GM21360 (cell line): ENCODE measurements around the gene TCTN1.
"Not testable (repeated sequence)": the region's sequence is repeated elsewhere in the genome, so short reads cannot be mapped to it uniquely, and the experiment has no call there.

Source experiments
- ATAC-seq: cut with Tn5 transposase; IDR thresholded peaks from one replicate; pipeline ENCODE4 v1.9.1; 2021; ENCODE audit warnings: mild to moderate bottlenecking, moderate library complexity; ENCODE audit not compliant: unreplicated experiment

Gene TCTN1

DNA sequence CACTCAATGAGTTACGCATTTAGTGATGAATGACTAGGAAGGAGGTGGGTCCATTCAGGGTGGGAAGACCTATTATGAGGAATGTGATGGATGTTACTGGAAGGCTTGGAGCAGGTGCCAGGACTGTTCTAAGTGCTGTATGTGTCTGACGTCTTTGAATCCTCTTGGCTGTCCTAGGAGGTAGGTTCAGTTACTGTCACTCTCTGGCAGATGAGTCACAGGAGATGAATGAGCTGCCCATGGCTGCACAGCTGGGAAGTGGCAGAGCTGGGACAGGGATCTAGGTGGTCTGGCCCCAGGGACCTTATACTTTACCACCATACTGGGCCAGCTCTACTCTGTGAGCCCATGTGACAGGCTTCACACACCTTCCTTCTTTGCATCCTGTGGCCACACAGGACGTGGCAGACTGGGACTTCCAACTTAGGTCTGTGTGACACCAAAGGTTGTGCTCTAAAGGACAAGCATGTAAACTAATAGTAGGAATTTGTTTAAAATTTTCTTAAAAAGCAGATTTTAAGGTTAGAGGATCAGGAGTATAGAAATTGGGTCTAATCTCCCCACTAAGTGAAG lies 24.0 kb downstream of the TCTN1 start:
- ATAC-seq: no peak

DNA sequence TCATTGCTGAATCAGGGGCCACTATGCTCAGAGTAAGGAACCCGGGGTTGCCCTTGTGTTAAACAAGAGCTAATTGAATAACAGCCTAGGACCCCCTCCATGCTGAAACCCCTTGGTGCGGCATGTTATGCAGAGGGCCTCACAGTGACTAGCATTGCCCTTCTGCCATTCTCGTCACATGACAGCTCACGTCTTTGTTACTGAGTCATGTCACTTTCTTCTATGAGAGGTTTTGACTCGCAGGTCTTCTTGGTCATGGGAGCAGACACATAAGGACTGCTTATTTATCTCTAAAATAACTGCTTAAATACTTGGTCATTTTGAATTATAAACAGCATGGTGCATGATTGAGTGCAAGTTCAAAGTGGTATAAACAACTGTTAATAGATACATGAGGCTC lies 24.9 kb downstream of the TCTN1 start:
- ATAC-seq: no peak

DNA sequence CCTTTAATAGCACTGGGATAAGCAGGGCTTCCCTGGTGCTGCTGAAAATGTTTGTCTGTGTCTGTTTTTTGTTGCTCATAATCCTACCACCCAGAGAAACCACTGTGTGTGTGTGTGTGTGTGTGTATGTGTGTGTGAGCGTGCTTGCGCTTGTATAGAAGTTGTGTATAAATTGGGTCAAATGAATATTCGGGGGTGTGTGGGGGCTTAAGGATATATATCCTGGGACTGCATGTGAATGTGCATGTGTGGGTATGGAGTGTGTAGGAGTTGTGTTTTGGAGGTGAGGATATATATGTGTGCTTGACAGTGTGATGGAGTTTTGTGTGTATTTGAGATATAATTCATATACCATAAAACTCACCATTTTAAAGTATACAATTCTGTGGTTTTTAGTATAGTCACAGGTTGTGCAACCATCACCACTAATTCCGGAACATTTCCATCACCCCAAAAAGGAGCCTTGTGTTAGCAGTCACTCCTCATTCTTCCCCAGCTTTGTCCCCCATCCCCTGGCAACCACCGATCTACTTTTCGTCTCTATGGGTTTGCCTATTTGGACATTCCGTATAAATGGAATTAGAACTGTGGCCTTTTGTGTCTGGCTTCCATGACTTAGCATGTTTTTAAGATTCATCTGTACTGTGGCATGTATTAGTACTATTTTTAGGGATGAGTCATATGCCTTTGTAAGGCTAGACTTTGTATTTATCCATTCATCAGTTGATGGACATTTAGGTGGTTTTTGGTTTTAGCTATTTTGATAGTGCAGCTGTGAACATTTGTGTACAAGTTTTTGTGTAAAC lies 25.6 kb downstream of the TCTN1 start:
- no peak for ATAC-seq

DNA sequence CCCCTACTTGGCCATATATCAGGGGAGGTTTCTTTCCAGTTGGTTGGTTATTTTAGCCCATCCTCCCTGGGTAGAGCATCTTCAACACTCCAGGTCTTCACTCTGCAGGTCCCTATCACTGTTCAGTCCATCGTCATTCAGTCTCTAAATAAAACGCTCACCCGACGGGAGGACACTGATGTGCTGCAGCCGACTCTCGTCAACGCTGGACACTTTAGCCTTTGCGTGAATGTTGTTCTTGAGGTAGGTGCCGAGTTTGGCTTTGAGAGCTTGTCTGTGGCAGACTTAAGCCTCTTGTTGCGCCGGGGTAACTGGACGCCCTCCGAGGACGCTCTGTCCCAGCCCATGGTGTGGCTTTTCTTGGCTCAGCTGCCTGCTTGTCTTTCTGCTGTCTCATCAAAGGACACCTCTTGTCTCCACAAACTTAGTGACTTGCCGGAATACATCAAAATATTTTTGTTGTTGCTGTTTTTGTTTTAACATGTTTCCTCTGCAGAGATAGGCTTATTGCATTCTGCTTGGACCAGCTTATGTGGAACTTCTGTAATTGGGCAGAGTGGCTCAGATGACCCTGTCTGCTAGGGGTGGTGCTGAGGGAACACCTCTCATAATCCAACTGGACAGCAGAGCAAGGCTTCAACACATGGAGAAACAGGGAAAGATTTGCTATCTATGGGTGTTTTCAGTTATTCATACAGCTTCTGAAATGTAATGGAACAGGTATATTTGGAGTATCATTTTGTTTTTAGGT lies 26.5 kb downstream of the TCTN1 start:
- no peak for ATAC-seq

DNA sequence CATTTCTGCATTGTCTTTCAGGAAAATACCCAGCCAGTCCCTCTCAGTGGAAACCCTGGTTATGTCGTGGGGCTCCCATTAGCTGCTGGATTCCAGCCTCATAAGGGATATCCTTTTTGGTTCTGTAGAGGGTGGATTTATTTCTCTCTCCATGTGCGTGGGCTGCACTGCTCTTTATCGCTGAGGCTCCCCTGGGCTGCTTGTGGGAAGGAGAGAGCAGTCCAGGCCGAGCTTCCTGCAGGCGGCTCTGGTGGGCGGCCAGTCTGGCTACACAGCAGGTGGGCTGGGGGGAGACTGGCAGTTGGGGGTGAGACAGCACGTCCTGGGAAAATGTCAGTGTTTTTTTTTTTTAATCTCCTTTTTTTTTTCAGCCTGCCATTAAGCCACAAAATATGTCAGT lies 27.6 kb downstream of the TCTN1 start:
- no peak for ATAC-seq

DNA sequence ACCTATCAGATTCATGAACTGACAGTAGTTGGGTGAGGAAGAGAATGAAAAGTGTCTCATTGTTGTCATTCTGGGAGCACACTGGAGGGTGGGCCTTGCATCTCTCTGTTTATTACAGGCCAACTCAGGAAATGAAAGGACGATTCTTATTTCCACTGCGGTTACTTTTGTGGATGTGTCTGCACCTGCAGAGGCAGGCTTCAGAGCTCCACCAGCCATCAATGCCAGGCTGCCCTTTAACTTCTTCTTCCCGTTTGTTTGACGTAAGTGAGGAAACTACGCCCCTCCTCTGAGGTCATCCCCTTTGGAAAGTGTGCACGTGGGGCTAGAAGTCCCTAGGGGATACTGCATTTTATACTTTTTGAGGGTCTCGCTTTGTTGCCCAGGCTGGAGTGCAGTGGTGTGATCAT lies 33.7 kb downstream of the TCTN1 start:
- ATAC-seq: no peak

DNA sequence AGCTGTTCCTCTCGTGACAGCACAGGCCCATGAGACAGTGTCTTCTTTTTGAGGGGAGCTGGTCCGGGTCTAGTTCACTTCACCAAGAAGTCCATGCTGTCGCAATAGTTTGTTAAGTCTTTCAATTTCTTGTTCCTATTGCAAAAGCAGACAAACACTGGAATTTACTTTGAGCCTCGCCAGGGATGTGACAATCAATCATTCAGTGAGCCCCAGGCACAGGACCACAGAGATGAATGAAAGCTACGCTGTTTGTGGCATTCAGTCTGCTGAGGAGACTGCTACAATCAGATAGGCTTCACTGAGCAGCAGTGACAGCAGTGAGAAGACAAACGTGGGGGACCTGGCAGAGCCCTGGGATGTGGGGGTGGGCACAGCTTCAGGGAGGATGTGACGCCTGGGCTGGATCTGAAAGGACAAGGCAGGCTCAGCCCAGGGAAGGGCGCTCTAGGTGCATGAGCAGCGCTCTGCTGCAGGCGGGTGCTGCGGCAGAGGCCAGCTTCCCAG lies 35.5 kb downstream of the TCTN1 start:
- ATAC-seq: no peak

DNA sequence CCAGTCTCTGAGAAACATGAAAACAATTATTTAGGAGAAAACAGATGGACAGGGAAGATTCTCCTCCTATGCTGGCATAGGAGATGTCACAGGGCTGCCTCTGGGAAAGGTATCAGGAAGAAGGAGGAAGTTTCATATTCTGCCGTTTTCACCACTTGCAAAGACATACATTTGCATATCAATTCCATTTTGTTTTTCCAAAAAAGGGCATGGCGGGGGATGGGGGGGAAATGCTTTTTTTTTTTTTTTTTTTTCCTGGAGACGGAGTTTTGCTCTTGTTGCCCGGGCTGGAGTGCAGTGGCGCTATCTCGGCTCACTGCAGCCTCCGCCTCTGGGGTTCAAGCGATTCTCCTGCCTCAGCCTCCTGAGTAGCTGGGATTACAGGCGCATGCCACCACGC lies 40.3 kb downstream of the TCTN1 start:
- not testable (repeated sequence) for ATAC-seq

DNA sequence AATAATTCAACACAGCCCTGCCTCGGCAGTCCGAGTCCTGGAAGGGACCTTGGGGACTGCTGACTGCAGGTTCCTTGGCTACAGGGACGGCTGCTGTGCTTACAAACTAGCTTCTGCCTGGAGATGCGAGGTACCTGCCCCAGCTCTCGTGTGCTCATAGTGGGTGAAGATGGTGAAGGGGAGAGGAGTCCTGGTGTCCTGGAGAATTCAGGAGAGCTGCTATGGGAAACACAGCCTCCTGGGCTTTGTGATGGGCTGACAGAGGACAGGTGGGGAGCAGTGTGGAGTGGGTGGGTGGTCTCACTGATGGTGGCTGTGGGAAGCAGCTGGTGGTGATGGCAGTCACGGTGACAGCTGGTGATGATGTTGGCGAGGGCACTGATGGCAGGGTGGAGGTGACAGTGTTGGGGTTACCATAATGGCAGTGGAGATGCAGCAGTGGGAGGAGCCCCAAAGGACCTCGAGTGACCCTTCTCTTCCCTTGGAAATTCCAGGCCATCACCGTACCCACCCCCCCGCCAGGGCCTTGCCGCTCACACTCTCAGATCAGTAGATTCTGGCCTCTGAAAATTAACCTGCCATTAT lies 42.2 kb downstream of the TCTN1 start:
- no peak for ATAC-seq

DNA sequence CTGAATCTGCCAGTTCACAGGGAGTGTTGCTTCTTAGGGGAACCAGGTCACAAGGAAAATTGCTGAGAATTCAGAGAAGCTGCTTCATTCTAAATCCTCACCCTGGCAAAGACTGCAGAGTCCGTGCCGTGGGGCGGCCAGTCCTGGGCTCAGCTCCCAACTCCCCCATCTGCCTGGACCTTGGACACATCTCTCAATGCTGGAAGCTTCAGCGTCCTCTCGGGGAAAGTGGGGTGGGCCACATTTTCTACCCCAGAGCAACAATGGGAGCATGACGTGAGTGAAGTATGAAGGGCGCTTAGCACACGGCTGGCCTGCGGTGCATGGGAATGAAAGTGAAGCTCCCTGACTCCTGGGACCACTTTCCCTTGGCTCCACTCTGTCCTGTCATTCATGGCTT lies 43.8 kb downstream of the TCTN1 start:
- no peak for ATAC-seq

DNA sequence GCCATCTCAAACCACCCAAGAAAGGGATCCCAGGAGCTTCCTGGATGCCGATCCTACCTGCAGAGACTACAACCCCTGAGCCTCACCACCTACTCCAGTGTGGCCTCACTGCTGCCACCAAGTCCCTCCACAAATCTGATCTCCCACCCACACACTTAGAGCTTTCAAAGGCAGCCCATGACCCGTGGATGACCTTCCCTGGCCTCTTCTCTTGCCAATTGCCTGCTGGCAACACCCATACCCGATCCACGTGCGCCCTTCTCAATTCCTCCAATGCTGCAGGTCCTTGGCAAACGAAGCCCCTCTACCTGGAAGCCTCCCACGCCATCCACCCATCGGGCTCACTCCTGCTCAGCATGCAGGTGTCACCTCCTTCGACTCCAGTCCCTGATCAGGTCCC lies 44.3 kb downstream of the TCTN1 start:
- ATAC-seq: no peak

DNA sequence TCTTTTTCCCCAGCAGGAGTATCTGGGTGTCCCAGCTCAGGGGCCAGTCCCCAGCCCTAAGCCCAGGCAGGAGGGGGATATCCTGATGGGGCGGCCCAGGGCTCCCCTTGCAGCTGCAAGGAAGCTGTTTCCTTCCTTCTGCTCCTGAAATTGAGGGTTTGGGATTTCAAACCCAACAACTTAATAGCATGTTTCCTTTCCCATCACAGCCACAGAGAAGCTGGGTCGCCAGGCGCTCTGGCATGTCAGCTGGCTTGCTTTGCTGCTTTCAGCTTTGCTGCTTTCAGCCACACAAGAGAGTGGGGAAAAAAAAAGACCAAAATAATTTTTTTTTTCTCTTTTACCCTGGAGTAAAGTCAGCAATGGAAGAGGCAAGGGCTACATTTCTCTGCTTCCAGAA lies 44.9 kb downstream of the TCTN1 start:
- no peak for ATAC-seq

DNA sequence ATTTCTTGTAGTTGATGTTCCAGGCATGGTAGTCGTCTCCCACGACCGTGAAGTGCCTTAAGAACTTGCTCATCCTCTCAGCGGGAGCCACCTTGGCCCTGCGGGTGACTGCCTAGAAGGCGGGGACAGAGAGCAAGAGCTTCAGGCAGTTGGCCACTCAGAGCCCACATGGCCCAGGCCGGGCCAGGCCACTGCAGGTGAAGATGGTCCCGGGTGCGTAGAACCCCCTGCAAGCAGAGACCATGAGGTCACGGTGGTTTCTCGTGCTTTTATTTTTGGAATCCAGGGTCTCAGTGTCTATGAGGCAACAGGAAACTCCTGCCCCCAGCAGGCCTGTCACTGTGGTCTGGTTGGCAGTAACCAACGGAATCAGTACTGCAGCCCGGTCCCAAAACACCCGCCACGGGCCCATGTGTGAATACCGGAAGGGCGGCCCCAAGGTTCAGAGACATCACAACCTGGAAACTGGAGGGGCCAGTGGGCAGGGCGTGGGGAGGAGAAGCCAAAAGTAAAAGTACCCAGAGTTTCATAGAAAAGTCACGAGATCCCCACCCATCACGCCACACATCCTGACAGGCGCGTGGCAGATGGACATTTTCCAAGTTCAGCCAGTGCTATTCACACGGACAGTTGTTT lies 47.5 kb downstream of the TCTN1 start:
- peak; percentile 87 for ATAC-seq

DNA sequence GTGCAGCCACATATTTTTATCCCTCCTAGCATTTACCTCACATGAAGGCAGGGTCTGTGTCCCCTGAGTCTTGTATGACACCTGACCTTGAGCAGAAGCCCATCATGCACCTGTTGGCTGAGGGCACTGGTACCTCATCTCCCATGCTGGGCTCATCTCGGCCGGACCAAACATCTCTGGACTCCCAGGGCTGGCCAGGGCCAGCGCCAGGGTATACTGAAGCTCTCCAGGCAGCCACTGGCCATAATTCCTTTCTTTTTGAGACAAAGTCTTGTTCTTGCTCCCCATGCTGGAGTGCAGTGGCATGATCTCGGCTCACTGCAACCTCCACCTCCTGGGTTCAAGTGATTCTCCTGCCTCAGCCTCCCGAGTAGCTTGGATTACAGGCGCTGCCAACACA lies 53.0 kb downstream of the TCTN1 start:
- no peak for ATAC-seq

DNA sequence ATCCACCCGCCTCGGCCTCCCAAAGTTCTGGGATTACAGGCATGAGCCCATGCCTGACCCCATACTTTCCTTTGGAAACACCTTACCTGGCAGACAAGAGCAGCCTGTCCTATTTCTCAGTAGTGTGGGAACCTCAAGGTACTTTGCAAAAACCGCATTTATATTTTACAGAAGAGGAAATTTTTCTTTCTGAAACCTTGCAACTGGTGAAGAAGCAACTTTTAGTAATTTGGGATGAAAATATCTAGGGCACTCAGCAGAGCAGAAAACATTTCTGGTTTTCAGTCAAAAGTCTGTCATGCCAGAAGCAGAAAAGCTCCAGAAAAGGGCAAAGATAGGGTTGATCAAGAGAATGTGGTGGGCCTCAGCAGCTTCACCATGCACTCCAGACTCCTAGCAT lies 53.7 kb downstream of the TCTN1 start:
- ATAC-seq: no peak

DNA sequence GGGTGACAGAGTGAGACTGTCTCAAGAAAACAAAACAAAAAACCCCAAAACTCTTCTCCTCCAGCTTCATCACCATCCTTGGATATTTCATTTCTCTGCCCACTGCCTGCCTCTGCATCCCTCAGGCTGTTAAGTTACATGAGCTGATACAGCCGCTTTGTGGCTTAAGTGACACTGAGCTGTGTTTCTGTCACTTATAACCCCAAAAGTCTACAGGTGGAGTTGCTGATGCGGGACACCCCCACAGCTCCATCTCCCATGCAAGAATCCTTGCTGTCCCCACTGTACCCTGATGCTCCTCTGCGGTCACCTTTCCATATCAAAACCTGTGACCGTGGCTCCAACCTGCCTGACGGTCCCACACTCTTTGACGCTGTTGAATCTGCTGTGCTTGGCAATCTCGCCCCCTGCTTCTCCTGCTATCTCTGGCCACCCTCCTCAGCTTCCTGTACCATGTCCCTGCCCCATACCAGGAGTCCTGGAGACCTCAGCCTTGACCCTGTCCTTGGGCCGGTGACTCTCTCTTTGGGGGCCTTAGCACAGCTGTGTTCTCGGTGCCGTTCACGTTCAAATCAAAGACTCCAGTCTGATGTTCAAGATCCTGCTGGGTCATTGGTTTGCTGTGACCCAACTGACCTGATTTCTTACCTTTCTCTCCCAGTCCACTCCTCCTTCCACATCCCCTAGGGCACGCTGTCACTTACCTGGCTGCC lies 54.7 kb downstream of the TCTN1 start:
- no peak for ATAC-seq

DNA sequence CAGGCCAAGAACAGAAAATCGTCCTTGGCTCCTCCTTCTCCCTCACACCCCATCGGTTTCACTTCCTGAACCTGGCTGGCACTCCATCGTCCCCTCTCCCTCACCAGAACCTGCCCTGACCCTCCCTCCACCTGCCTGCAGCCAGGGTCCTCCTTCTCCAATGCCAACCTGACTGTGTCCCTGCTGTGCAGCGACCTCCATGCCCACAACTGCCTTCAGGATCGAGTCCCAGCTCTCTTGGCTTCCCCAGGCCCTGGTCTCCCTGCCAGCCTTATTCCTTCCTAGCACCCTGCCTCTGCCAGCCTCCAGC lies 55.2 kb downstream of the TCTN1 start:
- ATAC-seq: no peak

DNA sequence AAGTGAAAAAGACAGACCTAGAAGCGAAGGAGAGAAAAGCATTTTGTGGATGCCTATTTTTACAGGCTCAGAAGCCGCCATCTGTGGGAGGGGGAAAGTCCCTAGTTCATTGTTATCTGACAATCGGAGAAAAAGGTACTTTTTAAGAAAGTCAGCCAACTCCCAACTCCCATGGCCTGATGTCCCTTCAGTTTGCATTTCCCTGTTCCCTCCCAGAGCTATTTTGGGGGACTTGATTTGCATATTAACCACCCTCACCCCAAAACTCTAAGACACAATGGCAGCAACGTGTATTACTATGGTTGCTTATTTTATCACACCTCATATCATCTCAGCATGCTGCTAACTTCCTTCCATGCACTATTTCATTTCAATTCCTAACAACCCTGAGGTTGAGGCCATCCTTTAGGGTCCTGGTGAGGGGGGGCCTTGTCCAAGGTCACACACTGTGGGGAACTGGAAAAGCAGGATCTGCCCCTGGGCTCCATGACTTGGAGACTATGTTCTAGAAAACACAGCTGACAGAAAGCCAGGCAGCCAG lies 56.3 kb downstream of the TCTN1 start:
- ATAC-seq: peak; percentile 41

DNA sequence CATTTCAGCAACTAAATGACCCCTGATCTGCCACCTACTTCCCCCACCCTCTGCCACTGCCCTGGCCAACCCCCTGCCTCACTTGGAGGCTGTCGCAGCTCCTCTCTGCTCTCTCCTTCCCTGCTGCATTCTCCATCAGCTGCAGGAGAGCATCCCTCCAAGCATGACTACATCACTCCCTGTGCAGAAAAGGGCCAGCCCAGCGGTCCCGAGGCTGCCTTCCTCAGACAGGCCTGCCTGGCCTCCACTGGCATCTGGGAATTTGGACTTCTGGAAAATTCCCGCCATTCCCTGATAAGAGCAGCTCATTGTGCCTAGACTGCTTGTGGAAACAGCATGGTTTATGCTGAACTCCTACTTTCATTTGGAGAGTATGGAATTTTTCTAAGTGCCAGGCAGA lies 62.2 kb downstream of the TCTN1 start:
- ATAC-seq: no peak

DNA sequence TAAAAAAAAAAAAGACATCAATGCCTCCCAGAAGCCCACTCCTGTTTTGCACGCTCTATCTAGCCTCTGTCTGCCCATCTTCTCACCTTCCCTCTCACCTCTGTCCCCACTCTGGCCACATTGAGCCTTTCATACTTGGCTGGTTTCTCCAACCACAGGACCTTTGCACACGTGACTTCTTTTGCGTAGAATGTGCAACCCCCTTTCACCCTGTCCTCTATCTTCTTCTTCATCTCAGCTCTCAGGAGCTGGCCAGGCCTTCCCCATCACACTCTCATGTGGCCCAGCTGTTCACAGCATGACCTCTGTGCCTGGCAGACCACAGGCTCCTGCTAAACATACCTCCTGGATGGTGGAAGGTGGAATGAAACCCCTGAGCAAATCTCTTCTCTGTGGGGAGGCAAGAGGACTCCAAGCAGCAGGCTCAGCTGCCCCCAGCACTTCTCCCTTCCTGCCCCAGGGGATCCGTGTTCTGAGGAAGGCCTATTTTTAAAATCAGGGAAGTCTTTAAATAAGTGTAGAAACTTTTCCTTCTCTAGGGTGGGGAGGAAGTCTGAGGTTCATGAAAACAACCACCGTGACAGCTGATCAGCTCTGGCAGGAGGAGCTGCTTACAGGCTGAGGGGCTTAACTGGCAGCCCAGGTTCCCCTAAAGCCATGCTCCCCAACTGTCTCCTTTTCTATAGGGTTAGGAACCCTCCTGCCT lies 63.4 kb downstream of the TCTN1 start:
- ATAC-seq: peak; percentile 46
